ENCODE results near the gene LNPEP. TPM values are rescaled to one million over a fixed set of nuclear protein-coding genes. Genes with fewer than 3 reads are reported as not detected.

The LNPEP gene
- total and polyA plus RNA-seq, 4 donors = 1.9 to 19.7 (median 9.5) TPM

DNA sequence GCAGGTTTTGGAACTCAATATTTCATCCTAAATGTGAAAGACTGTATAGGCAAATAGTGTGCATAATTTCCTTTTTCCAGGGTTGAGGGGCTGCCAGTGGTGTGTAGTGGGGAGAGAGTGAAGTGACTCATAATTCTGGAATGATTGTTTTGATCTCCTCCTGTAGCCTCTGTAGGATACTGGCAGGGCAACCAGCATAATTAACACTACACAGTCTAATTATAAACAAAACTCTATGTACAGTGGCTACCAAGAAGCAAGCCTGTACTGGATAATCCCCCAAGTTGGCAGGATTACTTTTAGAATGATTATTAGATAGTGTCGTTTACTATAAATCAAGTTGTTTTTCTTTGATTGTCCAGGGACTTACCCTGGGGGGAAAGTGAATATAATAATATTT, 32.2 kb downstream of the LNPEP start (continued):
- TF ChIP-seq, protein P1, sequence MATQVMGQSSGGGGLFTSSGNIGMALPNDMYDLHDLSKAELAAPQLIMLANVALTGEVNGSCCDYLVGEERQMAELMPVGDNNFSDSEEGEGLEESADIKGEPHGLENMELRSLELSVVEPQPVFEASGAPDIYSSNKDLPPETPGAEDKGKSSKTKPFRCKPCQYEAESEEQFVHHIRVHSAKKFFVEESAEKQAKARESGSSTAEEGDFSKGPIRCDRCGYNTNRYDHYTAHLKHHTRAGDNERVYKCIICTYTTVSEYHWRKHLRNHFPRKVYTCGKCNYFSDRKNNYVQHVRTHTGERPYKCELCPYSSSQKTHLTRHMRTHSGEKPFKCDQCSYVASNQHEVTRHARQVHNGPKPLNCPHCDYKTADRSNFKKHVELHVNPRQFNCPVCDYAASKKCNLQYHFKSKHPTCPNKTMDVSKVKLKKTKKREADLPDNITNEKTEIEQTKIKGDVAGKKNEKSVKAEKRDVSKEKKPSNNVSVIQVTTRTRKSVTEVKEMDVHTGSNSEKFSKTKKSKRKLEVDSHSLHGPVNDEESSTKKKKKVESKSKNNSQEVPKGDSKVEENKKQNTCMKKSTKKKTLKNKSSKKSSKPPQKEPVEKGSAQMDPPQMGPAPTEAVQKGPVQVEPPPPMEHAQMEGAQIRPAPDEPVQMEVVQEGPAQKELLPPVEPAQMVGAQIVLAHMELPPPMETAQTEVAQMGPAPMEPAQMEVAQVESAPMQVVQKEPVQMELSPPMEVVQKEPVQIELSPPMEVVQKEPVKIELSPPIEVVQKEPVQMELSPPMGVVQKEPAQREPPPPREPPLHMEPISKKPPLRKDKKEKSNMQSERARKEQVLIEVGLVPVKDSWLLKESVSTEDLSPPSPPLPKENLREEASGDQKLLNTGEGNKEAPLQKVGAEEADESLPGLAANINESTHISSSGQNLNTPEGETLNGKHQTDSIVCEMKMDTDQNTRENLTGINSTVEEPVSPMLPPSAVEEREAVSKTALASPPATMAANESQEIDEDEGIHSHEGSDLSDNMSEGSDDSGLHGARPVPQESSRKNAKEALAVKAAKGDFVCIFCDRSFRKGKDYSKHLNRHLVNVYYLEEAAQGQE (IDR thresholded peaks at IDR 0.05) = no peak
- TF ChIP-seq RXRA (IDR thresholded peaks at IDR 0.05) (no peak), SP1 (IDR thresholded peaks at IDR 0.05) (no peak), FOXA1 (IDR thresholded peaks at IDR 0.05) (no peak), TAF1 (conservative IDR thresholded peaks at IDR 0.05) (no peak)
- TF ChIP-seq, protein P2, sequence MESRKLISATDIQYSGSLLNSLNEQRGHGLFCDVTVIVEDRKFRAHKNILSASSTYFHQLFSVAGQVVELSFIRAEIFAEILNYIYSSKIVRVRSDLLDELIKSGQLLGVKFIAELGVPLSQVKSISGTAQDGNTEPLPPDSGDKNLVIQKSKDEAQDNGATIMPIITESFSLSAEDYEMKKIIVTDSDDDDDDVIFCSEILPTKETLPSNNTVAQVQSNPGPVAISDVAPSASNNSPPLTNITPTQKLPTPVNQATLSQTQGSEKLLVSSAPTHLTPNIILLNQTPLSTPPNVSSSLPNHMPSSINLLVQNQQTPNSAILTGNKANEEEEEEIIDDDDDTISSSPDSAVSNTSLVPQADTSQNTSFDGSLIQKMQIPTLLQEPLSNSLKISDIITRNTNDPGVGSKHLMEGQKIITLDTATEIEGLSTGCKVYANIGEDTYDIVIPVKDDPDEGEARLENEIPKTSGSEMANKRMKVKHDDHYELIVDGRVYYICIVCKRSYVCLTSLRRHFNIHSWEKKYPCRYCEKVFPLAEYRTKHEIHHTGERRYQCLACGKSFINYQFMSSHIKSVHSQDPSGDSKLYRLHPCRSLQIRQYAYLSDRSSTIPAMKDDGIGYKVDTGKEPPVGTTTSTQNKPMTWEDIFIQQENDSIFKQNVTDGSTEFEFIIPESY (IDR thresholded peaks at IDR 0.05) = no peak

DNA sequence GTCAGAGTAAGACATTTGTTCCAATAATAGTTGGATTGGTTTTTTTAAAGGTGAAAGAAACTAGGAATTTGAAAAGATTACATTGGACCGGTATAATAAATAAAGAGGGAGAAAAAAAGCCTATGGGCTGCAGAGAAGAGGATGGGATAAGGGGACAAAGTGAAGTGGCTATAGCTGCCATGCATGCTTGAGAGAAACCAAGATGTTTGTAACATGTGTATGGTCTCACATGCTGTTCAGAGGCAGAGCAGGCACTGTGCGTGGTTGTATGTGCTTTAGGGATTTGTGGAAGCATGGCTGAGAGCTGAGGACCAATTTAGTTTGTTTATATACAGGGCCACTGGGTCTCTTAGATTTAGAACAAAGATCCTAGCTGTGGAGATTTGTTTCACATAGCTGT, 32.7 kb downstream of the LNPEP start:
- no peaks in the 10 kb centered on the region for H3K36me3 ChIP-seq (ENCODE audit: control insufficient read depth in 4 of 4, insufficient read depth in 3 of 4, low read depth in 1 of 4, low read length in 3 of 4)
- H3K9ac ChIP-seq (ENCODE audit: low read depth in 1 of 2, low read length in 2 of 2) = no peak overlapping the region
- no peaks in the 10 kb centered on the region for H3K9me3 ChIP-seq (ENCODE audit: control insufficient read depth in 4 of 4, low read length in 3 of 4)
- WGBS = 85% methylated on average over 2 of the region's 2 CpGs
- peaks cover 0 to 5% (median 2%) of the 10 kb centered on the region in 4 donors for H3K4me1 ChIP-seq (ENCODE audit: control insufficient read depth in 4 of 4, insufficient read depth in 4 of 4, low read length in 3 of 4)
- no peaks in the 10 kb centered on the region for H3K27me3 ChIP-seq (ENCODE audit: control insufficient read depth in 4 of 4, insufficient read depth in 4 of 4, low read length in 3 of 4)
- TF ChIP-seq, protein P2 (IDR thresholded peaks at IDR 0.05) = no peak
- no peak for TF ChIP-seq HNF4A (conservative IDR thresholded peaks at IDR 0.05)
- no peak for TF ChIP-seq TAF1 (conservative IDR thresholded peaks at IDR 0.05)
- TF ChIP-seq FOXA2 (IDR thresholded peaks at IDR 0.05) = no peak
- no peak for TF ChIP-seq YY1 (IDR thresholded peaks at IDR 0.05)
- TF ChIP-seq, protein P3, sequence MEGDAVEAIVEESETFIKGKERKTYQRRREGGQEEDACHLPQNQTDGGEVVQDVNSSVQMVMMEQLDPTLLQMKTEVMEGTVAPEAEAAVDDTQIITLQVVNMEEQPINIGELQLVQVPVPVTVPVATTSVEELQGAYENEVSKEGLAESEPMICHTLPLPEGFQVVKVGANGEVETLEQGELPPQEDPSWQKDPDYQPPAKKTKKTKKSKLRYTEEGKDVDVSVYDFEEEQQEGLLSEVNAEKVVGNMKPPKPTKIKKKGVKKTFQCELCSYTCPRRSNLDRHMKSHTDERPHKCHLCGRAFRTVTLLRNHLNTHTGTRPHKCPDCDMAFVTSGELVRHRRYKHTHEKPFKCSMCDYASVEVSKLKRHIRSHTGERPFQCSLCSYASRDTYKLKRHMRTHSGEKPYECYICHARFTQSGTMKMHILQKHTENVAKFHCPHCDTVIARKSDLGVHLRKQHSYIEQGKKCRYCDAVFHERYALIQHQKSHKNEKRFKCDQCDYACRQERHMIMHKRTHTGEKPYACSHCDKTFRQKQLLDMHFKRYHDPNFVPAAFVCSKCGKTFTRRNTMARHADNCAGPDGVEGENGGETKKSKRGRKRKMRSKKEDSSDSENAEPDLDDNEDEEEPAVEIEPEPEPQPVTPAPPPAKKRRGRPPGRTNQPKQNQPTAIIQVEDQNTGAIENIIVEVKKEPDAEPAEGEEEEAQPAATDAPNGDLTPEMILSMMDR (IDR thresholded peaks at IDR 0.05; ENCODE audit: low read depth, low read length, missing input control) = no peak
- TF ChIP-seq RXRA (IDR thresholded peaks at IDR 0.05) = no peak
- TF ChIP-seq, protein P4, sequence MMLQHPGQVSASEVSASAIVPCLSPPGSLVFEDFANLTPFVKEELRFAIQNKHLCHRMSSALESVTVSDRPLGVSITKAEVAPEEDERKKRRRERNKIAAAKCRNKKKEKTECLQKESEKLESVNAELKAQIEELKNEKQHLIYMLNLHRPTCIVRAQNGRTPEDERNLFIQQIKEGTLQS (IDR thresholded peaks at IDR 0.05) = no peak
- TF ChIP-seq RAD21 (IDR thresholded peaks at IDR 0.05) = no peak
- TF ChIP-seq, protein P5, sequence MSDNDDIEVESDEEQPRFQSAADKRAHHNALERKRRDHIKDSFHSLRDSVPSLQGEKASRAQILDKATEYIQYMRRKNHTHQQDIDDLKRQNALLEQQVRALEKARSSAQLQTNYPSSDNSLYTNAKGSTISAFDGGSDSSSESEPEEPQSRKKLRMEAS (IDR thresholded peaks at IDR 0.05) = no peak
- no peak for TF ChIP-seq SP1 (IDR thresholded peaks at IDR 0.05)
- TF ChIP-seq, protein P1 (IDR thresholded peaks at IDR 0.05) = no peak
- TF ChIP-seq NR2F2 (IDR thresholded peaks at IDR 0.05) = no peak
- TF ChIP-seq HNF4G (IDR thresholded peaks at IDR 0.05) = no peak
- no peak for TF ChIP-seq GABPA (IDR thresholded peaks at IDR 0.05 in 1 of 2, conservative IDR thresholded peaks at IDR 0.05 in 1 of 2)
- no peak for TF ChIP-seq JUND (IDR thresholded peaks at IDR 0.05)
- TF ChIP-seq FOXA1 (IDR thresholded peaks at IDR 0.05) = no peak
- no peak overlapping the region for H3K4me3 ChIP-seq (ENCODE audit: low read depth in 1 of 3, low read length in 3 of 3)
- no peak overlapping the region for H3K27ac ChIP-seq (ENCODE audit: low read depth in 1 of 2, low read length in 2 of 2)
- no peak for DNase-seq (ENCODE audit: low spot score)

Measured in liver (tissue), 9 donors.